ENCODE measurements around the gene ZNF428. TPM values are rescaled to one million over a fixed set of nuclear protein-coding genes. Genes with fewer than 3 reads are reported as not detected.

ZNF428 gene
- total RNA-seq, 2 experiments from 2014 or later: 9.0 to 10.1 TPM

DNA sequence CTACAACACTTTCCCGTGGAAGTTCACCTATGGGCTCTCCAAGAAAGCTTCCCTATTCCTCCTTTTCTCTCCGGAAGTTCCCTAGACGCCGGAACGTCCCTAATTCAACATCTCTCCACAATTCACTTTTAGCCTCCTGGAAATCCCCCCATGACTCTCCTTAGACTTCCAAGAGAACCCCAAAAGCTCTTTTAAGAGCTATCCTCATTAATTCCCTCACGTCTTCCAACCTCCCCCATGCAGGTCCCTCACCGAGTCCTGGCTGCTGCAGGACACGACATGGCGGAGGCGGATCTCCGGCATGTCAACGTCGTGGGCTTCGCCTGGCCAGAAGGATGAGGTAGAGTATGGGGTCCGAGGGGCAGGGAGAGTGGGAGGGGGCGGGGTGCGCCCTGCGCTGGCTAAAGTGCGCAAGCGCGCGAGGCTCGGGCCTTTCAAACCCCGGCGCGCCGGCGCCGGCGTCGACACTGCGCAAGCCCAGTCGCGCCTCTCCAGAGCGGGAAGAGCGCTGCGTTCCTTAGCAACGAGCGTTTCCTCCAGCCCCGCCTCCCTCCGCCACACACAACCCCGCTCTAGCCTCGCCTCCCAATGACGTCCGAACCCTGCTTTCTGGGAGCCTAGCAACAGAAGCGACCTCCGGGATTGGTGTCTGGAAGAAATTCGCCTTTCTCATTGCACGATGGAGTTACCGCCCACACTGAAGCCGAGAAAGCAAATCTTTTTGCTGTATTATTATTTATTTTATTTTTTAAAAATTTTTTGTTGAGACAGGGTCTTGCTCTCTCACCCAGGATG is 44.1 kb downstream of the ZNF428 start, which contains the start of the genes PINLYP and XRCC1:
TSS of gene PINLYP (plus strand) at position 646 of the 795 bp plus-strand sequence. CDS start 1,391 bp downstream, outside the sequence.
TSS of gene XRCC1 (minus strand) at position 372 of the 795 bp plus-strand sequence. CDS start at position 303, 69 bp downstream.
- peaks cover 41% of the 10 kb centered on the region for H3K4me1 Mint-ChIP-seq
- ATAC-seq (peak; percentile 99), DNase-seq (peak; percentile 99)
- no peaks in the 10 kb centered on the region for H3K9me3 Mint-ChIP-seq (ENCODE audit: low read depth)
- intact Hi-C loops (cut with DNase I, micrococcal nuclease): loop anchor here (1.0 to 2.0 kb wide), 9 partner anchors 13 to 179 kb away; partner anchors contain the start of genes IRGQ (in 2 of the 2), ZNF428 (in 2 of the 2), ZNF576 (in 2 of the 2) and PHLDB3 (in 1 of the 2)
- H3K27me3 Mint-ChIP-seq: no peaks in the 10 kb centered on the region
- peak within 1 kb of the TSS; percentile 94 for H3K27ac Mint-ChIP-seq
- ChIA-PET CTCF (interaction anchor here (0.7 to 3.5 kb wide), 7 partner anchors 19 to 128 kb away, joined by 3 to 33 read pairs (median 5); partner anchors contain the start of genes IRGQ and ZNF576), POLR2A (interaction anchor here (0.6 to 1.8 kb wide), 4 partner anchors 21 to 85 kb away, joined by 3 to 9 read pairs (median 5); partner anchors contain the start of genes IRGQ and ZNF576)
- peak within 1 kb of the TSS; percentile 87 for H3K4me3 Mint-ChIP-seq
- H3K36me3 Mint-ChIP-seq (ENCODE audit: low read depth): peaks cover 2% of the 10 kb centered on the region

GRCh38 chr19:43574424-43575155 is 44.8 kb downstream of the ZNF428 start:
- peaks cover 4% of the 10 kb centered on the region for H3K36me3 Mint-ChIP-seq (ENCODE audit: low read depth)
- H3K9me3 Mint-ChIP-seq (ENCODE audit: low read depth): no peaks in the 10 kb centered on the region
- H3K4me1 Mint-ChIP-seq: peaks cover 38% of the 10 kb centered on the region
- H3K4me3 Mint-ChIP-seq: peak overlapping the region; percentile 87
- ChIA-PET POLR2A (interaction anchor here (0.5 to 1.8 kb wide), 5 partner anchors 22 to 169 kb away, joined by 3 to 9 read pairs (median 4); partner anchors contain the start of genes IRGQ and ZNF576), CTCF (interaction anchor here (0.9 to 3.5 kb wide), 7 partner anchors 9 to 128 kb away, joined by 3 to 33 read pairs (median 5); partner anchors contain the start of genes IRGQ and ZNF576)
- intact Hi-C loops (cut with DNase I, micrococcal nuclease): loop anchor here (1.0 to 2.0 kb wide), 9 partner anchors 12 to 180 kb away; partner anchors contain the start of genes IRGQ (in 2 of the 2), ZNF428 (in 2 of the 2), ZNF576 (in 2 of the 2) and PHLDB3 (in 1 of the 2)
- ATAC-seq (no peak), DNase-seq (no peak)
- H3K27ac Mint-ChIP-seq: peak overlapping the region; percentile 94
- no peaks in the 10 kb centered on the region for H3K27me3 Mint-ChIP-seq

- POLR2A ChIA-PET: no interaction called here
- CTCF ChIA-PET: interaction anchor here (0.7 to 2.6 kb wide), 3 partner anchors 17 to 113 kb away, joined by 3 to 18 read pairs (median 3); no protein-coding TSS in a partner anchor
- Mint-ChIP-seq H3K27me3 (no peaks in the 10 kb centered on the region), H3K36me3 (ENCODE audit: low read depth) (peaks cover 4% of the 10 kb centered on the region), H3K4me3 (no peak overlapping the region), H3K4me1 (peaks cover 33% of the 10 kb centered on the region), H3K27ac (peak overlapping the region; percentile 37), H3K9me3 (ENCODE audit: low read depth) (no peaks in the 10 kb centered on the region)
- ATAC-seq (no peak), DNase-seq (no peak)
- intact Hi-C loops (cut with DNase I, micrococcal nuclease): no loop called here
These were observed 47.2 kb downstream of the ZNF428 start for GRCh38 chr19:43572171-43572588.

DNA sequence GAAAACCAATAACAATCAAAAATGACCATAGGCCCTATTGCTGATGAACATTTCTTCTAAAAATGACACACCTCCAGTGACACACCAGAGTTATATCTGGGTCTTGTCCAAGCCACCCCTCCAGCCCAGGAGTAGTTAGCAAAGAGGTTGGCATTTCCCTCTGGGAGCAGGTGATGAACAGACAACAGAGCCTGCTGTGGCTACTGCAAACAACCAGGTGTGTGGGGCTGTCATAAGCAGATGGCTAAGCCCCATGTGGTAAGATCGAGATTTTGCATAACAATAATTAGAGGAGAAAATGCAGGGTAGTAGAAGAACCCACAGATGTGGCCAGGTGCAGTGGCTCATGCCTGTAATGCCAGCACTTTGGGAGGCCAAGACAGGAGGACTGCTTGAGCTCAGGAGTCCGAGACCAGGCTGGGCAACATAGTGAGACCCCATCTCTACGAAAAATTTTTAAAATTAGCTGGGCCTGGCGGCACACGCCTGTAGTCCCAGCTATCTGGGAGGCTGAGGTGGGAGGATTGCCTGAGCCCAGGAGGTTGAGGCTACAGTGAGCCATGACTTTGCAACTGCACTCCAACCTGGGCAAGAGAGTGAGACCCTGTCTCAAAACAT is 49.1 kb downstream of the ZNF428 start:
- ATAC-seq (no peak), DNase-seq (no peak)
- H3K4me3 Mint-ChIP-seq: no peak overlapping the region
- H3K27ac Mint-ChIP-seq: no peak overlapping the region
- H3K4me1 Mint-ChIP-seq: peaks cover 26% of the 10 kb centered on the region
- intact Hi-C loops (cut with DNase I, micrococcal nuclease): no loop called here
- H3K27me3 Mint-ChIP-seq: no peaks in the 10 kb centered on the region
- H3K36me3 Mint-ChIP-seq (ENCODE audit: low read depth): peaks cover 4% of the 10 kb centered on the region
- no peaks in the 10 kb centered on the region for H3K9me3 Mint-ChIP-seq (ENCODE audit: low read depth)
- CTCF ChIA-PET: interaction anchor here (2.6 kb wide), 1 partner anchor 15 kb away, joined by 18 read pairs; no protein-coding TSS in a partner anchor
- POLR2A ChIA-PET: no interaction called here

DNA sequence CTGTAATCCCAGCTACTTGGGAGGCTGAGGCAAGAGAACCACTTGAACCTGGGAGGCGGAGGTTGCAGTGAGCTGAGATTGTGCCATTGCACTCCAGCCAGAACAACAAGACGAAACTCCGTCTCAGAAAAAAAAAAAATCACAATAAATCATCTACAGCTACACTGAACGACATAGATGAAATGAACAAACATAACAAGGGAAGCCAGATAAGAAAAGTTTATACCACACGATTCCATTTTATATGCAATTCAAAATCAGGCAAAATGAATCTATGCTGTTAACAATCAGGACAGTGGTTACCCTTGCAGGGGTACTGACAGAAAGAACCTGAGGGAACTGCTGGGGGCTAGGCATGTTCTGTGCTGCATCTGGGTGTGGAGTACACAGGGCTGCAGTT is 49.8 kb downstream of the ZNF428 start:
- no peaks in the 10 kb centered on the region for H3K27me3 Mint-ChIP-seq
- ATAC-seq (no peak), DNase-seq (no peak)
- H3K36me3 Mint-ChIP-seq (ENCODE audit: low read depth): peaks cover 4% of the 10 kb centered on the region
- intact Hi-C loops (cut with DNase I, micrococcal nuclease): no loop called here
- no peaks in the 10 kb centered on the region for H3K9me3 Mint-ChIP-seq (ENCODE audit: low read depth)
- no peak overlapping the region for H3K4me3 Mint-ChIP-seq
- POLR2A ChIA-PET: no interaction called here
- peaks cover 25% of the 10 kb centered on the region for H3K4me1 Mint-ChIP-seq
- H3K27ac Mint-ChIP-seq: no peak overlapping the region
- CTCF ChIA-PET: interaction anchor here (1.4 to 2.6 kb wide), 2 partner anchors 14 to 37 kb away, joined by 3 to 18 read pairs; no protein-coding TSS in a partner anchor

DNA sequence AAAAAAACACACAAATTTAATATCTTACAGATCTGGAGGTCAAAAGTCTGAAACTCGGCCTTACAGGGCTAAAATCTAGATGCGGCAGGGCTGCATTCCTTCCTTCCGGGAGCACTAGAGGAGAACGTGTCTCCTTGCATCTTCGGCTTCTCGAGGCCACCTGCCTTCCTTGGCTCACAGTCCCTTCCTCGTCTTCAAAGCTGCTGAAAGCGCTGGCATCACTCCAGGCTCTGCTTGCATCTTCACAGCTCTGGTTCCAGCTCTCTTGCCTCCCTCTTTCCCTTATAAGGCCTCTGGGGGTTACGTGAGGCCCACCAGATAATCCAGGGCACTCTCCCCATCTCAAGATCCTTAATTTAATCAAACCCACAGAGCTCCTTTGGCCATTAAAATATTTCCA is 54.6 kb downstream of the ZNF428 start:
- peaks cover 27% of the 10 kb centered on the region for H3K36me3 Mint-ChIP-seq (ENCODE audit: low read depth)
- ChIA-PET CTCF (interaction anchor here (1.0 to 1.7 kb wide), 3 partner anchors 9 to 30 kb away, joined by 3 to 9 read pairs (median 6); partner anchors contain the start of gene IRGQ), POLR2A (interaction anchor here (0.6 to 1.5 kb wide), 3 partner anchors 16 to 76 kb away, joined by 3 to 9 read pairs (median 6); partner anchors contain the start of gene IRGQ)
- no peaks in the 10 kb centered on the region for H3K9me3 Mint-ChIP-seq (ENCODE audit: low read depth)
- intact Hi-C loops (cut with DNase I, micrococcal nuclease): no loop called here
- H3K4me1 Mint-ChIP-seq: peaks cover 44% of the 10 kb centered on the region
- H3K4me3 Mint-ChIP-seq: no peak overlapping the region
- peak overlapping the region; percentile 53 for H3K27ac Mint-ChIP-seq
- ATAC-seq (no peak), DNase-seq (no peak)
- H3K27me3 Mint-ChIP-seq: no peaks in the 10 kb centered on the region

DNA sequence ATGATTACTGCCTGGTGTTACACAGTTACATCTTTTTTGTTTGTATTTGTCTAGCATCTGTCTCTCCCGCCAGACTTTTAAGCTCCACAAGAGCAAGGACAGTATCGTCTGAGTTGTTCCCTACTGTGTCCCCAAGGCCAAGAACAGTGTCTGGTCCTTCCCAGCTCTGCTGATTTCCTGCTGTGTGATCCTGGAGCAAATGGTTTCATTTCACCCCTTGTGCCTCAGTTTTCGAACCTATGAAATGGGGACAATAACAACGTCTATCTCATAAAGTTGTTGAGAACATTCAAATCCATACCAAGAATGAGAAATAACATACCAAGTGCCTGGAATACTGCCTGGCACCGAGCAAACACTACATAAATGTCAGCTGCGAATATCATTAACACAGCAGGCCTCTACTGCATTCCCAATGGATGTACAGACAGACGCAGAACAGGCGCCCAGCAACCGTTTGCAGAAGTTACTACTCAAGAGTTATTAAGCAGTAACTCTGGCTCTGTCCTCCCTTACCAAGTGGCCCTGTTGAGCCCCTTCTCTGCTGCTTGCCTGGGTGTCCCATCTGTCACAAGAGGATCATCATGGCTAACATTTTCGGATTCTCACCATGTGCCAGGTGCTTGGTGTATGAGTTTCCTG is 55.5 kb downstream of the ZNF428 start:
- Mint-ChIP-seq H3K27me3 (no peaks in the 10 kb centered on the region), H3K4me3 (no peak overlapping the region), H3K27ac (peak overlapping the region; percentile 94), H3K9me3 (ENCODE audit: low read depth) (no peaks in the 10 kb centered on the region), H3K36me3 (ENCODE audit: low read depth) (peaks cover 27% of the 10 kb centered on the region), H3K4me1 (peaks cover 46% of the 10 kb centered on the region)
- no peak for ATAC-seq
- ChIA-PET POLR2A (interaction anchor here (1.5 kb wide), 1 partner anchor 32 kb away, joined by 9 read pairs; the partner anchor contains the start of gene IRGQ), CTCF (interaction anchor here (1.2 to 1.5 kb wide), 2 partner anchors 9 to 31 kb away, joined by 4 read pairs; no protein-coding TSS in a partner anchor)
- intact Hi-C loops (cut with DNase I, micrococcal nuclease): loop anchor here in 1 of 2 experiments (2.0 kb wide), 1 partner anchor 37 kb away; the partner anchor contains the start of gene ETHE1
- DNase-seq: no peak

- intact Hi-C loops (cut with DNase I, micrococcal nuclease): loop anchor here (1.0 to 2.0 kb wide), 4 partner anchors 13 to 36 kb away; partner anchors contain the start of genes ETHE1 (in 2 of the 2), IRGQ (in 1 of the 2), PINLYP (in 1 of the 2) and XRCC1 (in 1 of the 2)
- ATAC-seq: peak; percentile 90
- Mint-ChIP-seq H3K4me1 (peaks cover 46% of the 10 kb centered on the region), H3K4me3 (no peak overlapping the region), H3K27ac (peak overlapping the region; percentile 94), H3K36me3 (ENCODE audit: low read depth) (peaks cover 27% of the 10 kb centered on the region), H3K9me3 (ENCODE audit: low read depth) (no peaks in the 10 kb centered on the region), H3K27me3 (no peaks in the 10 kb centered on the region)
- DNase-seq: peak; percentile 82
- ChIA-PET CTCF (interaction anchor here (0.7 to 1.5 kb wide), 2 partner anchors 32 kb away, joined by 3 to 4 read pairs; no protein-coding TSS in a partner anchor), POLR2A (interaction anchor here (1.0 kb wide), 1 partner anchor 33 kb away, joined by 4 read pairs; the partner anchor contains the start of gene IRGQ)
These were observed 56.7 kb downstream of the ZNF428 start for GRCh38 chr19:43562698-43563241.

DNA sequence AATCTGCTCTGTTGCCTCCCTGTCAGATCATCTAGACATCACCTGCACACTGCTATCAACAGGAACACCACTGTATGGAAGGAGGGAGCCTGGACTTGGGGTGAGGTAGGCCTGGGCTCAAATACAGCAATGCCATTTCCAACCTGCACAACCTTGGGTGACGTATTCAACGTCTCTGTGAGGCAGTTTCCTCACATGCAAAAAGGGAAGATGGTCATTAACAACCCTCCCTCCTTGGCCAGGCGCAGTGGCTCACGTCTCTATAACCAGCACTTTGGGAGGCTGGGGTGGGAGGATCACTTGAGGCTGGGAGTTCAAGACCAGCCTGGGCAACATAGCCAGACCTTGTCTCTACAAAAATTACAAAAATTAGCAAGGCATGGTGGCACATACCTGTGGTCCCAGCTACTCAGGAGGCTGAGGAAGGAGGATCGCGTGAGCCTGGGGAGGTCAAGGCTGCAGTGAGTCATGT is 57.2 kb downstream of the ZNF428 start:
- ChIA-PET POLR2A (interaction anchor here (0.6 to 1.0 kb wide), 2 partner anchors 30 to 33 kb away, joined by 3 to 4 read pairs; partner anchors contain the start of gene IRGQ), CTCF (interaction anchor here (0.7 to 1.2 kb wide), 2 partner anchors 31 to 43 kb away, joined by 3 to 4 read pairs; no protein-coding TSS in a partner anchor)
- DNase-seq (no peak), ATAC-seq (peak; percentile 8)
- Mint-ChIP-seq H3K27ac (peak overlapping the region; percentile 94), H3K36me3 (ENCODE audit: low read depth) (peaks cover 31% of the 10 kb centered on the region), H3K4me3 (no peak overlapping the region), H3K27me3 (no peaks in the 10 kb centered on the region), H3K4me1 (peaks cover 47% of the 10 kb centered on the region), H3K9me3 (ENCODE audit: low read depth) (no peaks in the 10 kb centered on the region)
- intact Hi-C loops (cut with DNase I, micrococcal nuclease): loop anchor here (1.0 to 2.0 kb wide), 4 partner anchors 13 to 35 kb away; partner anchors contain the start of genes ETHE1 (in 2 of the 2), IRGQ (in 1 of the 2), PINLYP (in 1 of the 2) and XRCC1 (in 1 of the 2)
